ENCODE measurements around the gene IRX6. TPM values are rescaled to one million over a fixed set of nuclear protein-coding genes. Genes with fewer than 3 reads are reported as not detected.

Gene IRX6
- total and polyA plus RNA-seq, 2 of the 13 experiments (the other 11 are each of a cell fraction or from before 2014, with no cell fraction given), result not detected

DNA sequence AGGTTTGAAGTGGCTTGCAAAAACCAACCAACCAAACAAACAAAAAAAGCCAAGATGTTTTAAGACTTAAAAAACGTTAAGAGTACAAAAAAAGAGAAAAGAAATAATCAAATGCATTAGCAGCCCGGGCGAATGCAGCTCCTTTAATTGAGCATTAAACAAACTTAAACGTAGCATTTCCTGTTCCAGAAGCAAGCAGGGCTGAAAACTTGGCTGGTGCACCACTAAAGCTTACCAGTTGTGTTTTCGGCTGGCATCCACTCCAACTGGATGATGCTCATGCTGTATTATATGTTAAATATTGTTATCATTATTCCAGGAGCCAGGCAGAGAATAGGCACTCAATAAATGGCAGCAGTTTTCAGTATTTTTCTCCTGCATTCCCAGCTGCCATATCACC lies 45.1 kb downstream of the IRX6 start (continued):
- no peak for TF ChIP-seq ZNF646 (CRISPR knock-in tag; IDR thresholded peaks at IDR 0.05)
- no peak for TF ChIP-seq RNF219 (CRISPR knock-in tag; IDR thresholded peaks at IDR 0.05)
- TF ChIP-seq XBP1 (CRISPR knock-in tag; IDR thresholded peaks at IDR 0.05), result no peak
- TF ChIP-seq LBX2 (CRISPR knock-in tag; IDR thresholded peaks at IDR 0.05; ENCODE audit: borderline replicate concordance), result no peak

Measured in HepG2 (cell line).